HepG2 (cell line): ENCODE data around the gene FAM162A. TPM values are rescaled to one million over a fixed set of nuclear protein-coding genes. Genes with fewer than 3 reads are reported as not detected.

Experiments used
- HNF4A ChIP-seq: sonication (generic); formaldehyde crosslinking; IDR thresholded peaks from 2 replicates; pipeline ENCODE4 v1.4.0; 2020; ENCODE audit warnings: missing genetic modification reagents
- HNRNPH1 ChIP-seq: fragments of 200-400 bp; formaldehyde crosslinking; optimal IDR thresholded peaks from 2 replicates; pipeline ENCODE3; 2017; ENCODE audit warnings: mild to moderate bottlenecking, low read depth, low read length
- KDM3A ChIP-seq: IDR thresholded peaks from 2 replicates; pipeline ENCODE4 v1.6.1; 2018; ENCODE audit warnings: low read depth, missing compliant biosample characterization
- KLF11 ChIP-seq: IDR thresholded peaks from 2 replicates; pipeline ENCODE4 v1.6.1; 2016; ENCODE audit warnings: missing compliant biosample characterization
- MED1 ChIP-seq: sonication (generic); formaldehyde crosslinking; IDR thresholded peaks from 2 replicates; pipeline ENCODE4 v1.4.0; 2020; ENCODE audit warnings: missing genetic modification reagents
- NFYC ChIP-seq: IDR thresholded peaks from 2 replicates; pipeline ENCODE4 v1.6.1; 2016; ENCODE audit warnings: missing genetic modification reagents, missing compliant biosample characterization
- PAWR ChIP-seq: sonication (generic); formaldehyde crosslinking; IDR thresholded peaks from 2 replicates; pipeline ENCODE4 v1.4.0; 2020; ENCODE audit warnings: missing genetic modification reagents, mild to moderate bottlenecking, borderline replicate concordance
- PRMT3 ChIP-seq: sonication (generic); formaldehyde crosslinking; IDR thresholded peaks from 2 replicates; pipeline ENCODE4 v1.8.1; 2022; ENCODE audit warnings: low read depth, mild to moderate bottlenecking, moderate library complexity, missing genetic modification reagents, borderline replicate concordance
- PRPF4 ChIP-seq: fragments of 200-400 bp; formaldehyde crosslinking; IDR thresholded peaks from 2 replicates; pipeline ENCODE4 v1.6.1; 2016; ENCODE audit warnings: low read length, low read depth; ENCODE audit not compliant: poor library complexity, severe bottlenecking
- RBFOX2 ChIP-seq: fragments of 200-400 bp; formaldehyde crosslinking; IDR thresholded peaks from 2 replicates; pipeline ENCODE4 v1.6.1; 2017; ENCODE audit warnings: low read depth, mild to moderate bottlenecking, low read length
- SOX13 ChIP-seq, 3 experiments: fragments of 450-650 bp in 1 of 3; sonication (generic) in 1 of 3; formaldehyde crosslinking in 1 of 3; IDR thresholded peaks in 2 of 3; conservative IDR thresholded peaks in 1 of 3; 2 replicates each; pipeline versions ENCODE4 v1.5.0 to v1.6.1; 2016 to 2020; ENCODE audit warnings: antibody characterized with exemption in 1 of 3, mild to moderate bottlenecking in 1 of 3, missing compliant biosample characterization in 1 of 3, missing genetic modification reagents in 1 of 3, moderate library complexity in 1 of 3
- TBL1XR1 ChIP-seq: fragments of 150-350 bp; IDR thresholded peaks from 2 replicates; pipeline ENCODE4 v1.6.1; 2014; ENCODE audit warnings: borderline replicate concordance, low read length; ENCODE audit not compliant: partially characterized antibody
- TCF12 ChIP-seq, 2 experiments: fragments of 450-650 bp in 1 of 2; sonication (generic) in 1 of 2; formaldehyde crosslinking in 1 of 2; IDR thresholded peaks; 2 replicates each; pipeline versions ENCODE4 v1.6.1 to v1.8.0; 2017 to 2022; ENCODE audit warnings: antibody characterized with exemption in 1 of 2, mild to moderate bottlenecking in 1 of 2, missing genetic modification reagents in 1 of 2, moderate library complexity in 1 of 2
- ZBTB20 ChIP-seq: sonication (generic); formaldehyde crosslinking; IDR thresholded peaks from 2 replicates; pipeline ENCODE4 v1.8.1; 2023; ENCODE audit warnings: missing genetic modification reagents, low read depth, mild to moderate bottlenecking, borderline replicate concordance
- ZNF460 ChIP-seq: sonication (generic); formaldehyde crosslinking; IDR thresholded peaks from 2 replicates; pipeline ENCODE4 v1.5.1; 2020; ENCODE audit warnings: missing genetic modification reagents, mild to moderate bottlenecking, borderline replicate concordance
- ZNF468 ChIP-seq: sonication (generic); formaldehyde crosslinking; IDR thresholded peaks from 2 replicates; pipeline ENCODE4 v1.8.0; 2022; ENCODE audit warnings: mild to moderate bottlenecking, moderate library complexity, missing genetic modification reagents
- ZNF891 ChIP-seq: sonication (generic); formaldehyde crosslinking; IDR thresholded peaks from 2 replicates; pipeline ENCODE4 v1.5.0; 2020; ENCODE audit warnings: mild to moderate bottlenecking, missing genetic modification reagents
- polyA plus RNA-seq, 8 experiments: library from polyadenylated mRNA; depleted of rRNA in 3 of 8; stranded (reverse) in 7 of 8; unstranded in 1 of 8; fragments of >200 nt; fragmentation: Illumina TruSeq in 4 of 8; extraction: Trizol in 4 of 8; gene quantifications; 2 replicates each; pipeline versions ENCODE4 v1.2.1 to v1.2.3, GENCODE V29; 2011 to 2016; ENCODE audit warnings: low read depth in 4 of 8, missing spikeins in 1 of 8, mixed read lengths in 1 of 8; ENCODE audit not compliant: insufficient read depth in 1 of 8
- total RNA-seq, 5 experiments: library from RNA; depleted of rRNA; stranded (reverse); fragments of >200 nt; fragmentation: Illumina TruSeq; extraction: Trizol; gene quantifications; 2 replicates each; pipeline ENCODE4 v1.2.3, GENCODE V29; 2016; ENCODE audit warnings: low read depth in 1 of 5
- TF ChIP-seq, protein P1 (sequence below): sonication (generic); formaldehyde crosslinking; IDR thresholded peaks from 2 replicates; pipeline ENCODE4 v1.5.1; 2020; ENCODE audit warnings: mild to moderate bottlenecking, missing genetic modification reagents, moderate library complexity
- TF ChIP-seq, protein P2 (sequence below): sonication (generic); formaldehyde crosslinking; IDR thresholded peaks from 2 replicates; pipeline ENCODE4 v1.5.1; 2020; ENCODE audit warnings: missing genetic modification reagents, mild to moderate bottlenecking, borderline replicate concordance
- TF ChIP-seq, protein P3 (sequence below): sonication (generic); formaldehyde crosslinking; IDR thresholded peaks from 2 replicates; pipeline ENCODE4 v1.5.0; 2020; ENCODE audit warnings: missing genetic modification reagents

Gene FAM162A
- total and polyA plus RNA-seq, 2 of the 13 experiments (the other 11 are each of a cell fraction or from before 2014, with no cell fraction given): 115 to 155 TPM

DNA sequence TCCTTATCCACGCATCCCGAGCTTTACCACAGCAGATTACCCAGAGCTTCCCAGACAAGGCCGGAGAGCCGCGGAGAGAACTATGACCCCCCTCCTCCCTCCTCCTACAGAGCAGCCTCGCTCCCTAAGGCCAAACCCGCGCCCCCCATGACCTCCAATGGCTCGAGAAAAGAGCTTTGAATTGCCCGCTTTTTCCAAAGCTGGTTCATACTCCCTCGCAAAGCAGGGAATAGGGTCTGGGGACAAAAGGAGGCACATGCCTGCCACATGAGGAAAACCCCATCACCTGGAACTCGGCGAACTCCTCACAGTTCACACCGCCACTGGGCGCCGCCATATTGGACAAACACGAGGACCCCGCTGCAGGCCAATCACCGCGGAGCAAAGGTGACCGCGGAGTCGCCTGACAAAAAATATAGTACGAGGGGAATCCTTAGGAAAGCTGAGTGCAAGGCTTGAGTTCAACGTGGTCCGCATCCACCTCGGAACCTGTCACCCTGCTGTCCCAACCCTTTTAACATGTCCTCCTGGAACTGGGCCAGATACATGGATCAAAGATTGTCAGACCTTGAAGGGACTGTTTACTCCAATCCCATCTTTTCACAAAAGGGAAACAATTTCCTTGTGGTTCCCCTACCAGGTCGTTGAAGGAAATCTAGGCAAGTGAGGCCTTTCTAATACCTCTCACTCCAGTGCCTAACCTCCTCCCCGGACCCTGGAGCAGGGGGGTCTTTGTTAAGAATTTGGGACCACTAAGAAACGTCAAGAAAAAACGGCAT lies 905 bp upstream of the FAM162A start, which contains the start of gene MIX23 (continued):
- TF ChIP-seq HNRNPH1 (no peak), ZNF468 (no peak), TBL1XR1 (no peak), ZNF891 (CRISPR knock-in tag) (peak; percentile 87; the same call in 1 of the 2 replicates), RBFOX2 (0 out of 2 replicates have a peak, but pooled peaks have one; percentile 53), PRPF4 (no peak), PRMT3 (CRISPR knock-in tag) (peak; percentile 26; the same call in 1 of the 2 replicates), KDM3A (CRISPR knock-in tag) (0 out of 2 replicates have a peak, but pooled peaks have one; percentile 46), NFYC (CRISPR knock-in tag) (peak; percentile 84), PAWR (CRISPR knock-in tag) (0 out of 2 replicates have a peak, but pooled peaks have one; percentile 68), HNF4A (CRISPR knock-in tag) (peak; percentile 30; the same call in 1 of the 2 replicates), KLF11 (CRISPR knock-in tag) (0 out of 2 replicates have a peak, but pooled peaks have one; percentile 53), ZNF460 (CRISPR knock-in tag) (no peak), TCF12 (IDR thresholded peaks at IDR 0.05) (no peak), TCF12 (CRISPR knock-in tag; IDR thresholded peaks at IDR 0.05) (0 out of 2 replicates have a peak, but pooled peaks have one; percentile 42), MED1 (CRISPR knock-in tag) (peak; percentile 59; the same call in 1 of the 2 replicates), SOX13 (IDR thresholded peaks at IDR 0.05) (0 out of 2 replicates have a peak, but pooled peaks have one; percentile 29), SOX13 (CRISPR knock-in tag; conservative IDR thresholded peaks at IDR 0.05 in 1 of 2, IDR thresholded peaks at IDR 0.05 in 1 of 2) (peak in 1 of 2 experiments; percentile 9; a peak in 1 of 4 replicates), ZBTB20 (CRISPR knock-in tag) (peak; percentile 68; the same call in 1 of the 2 replicates)
- TF ChIP-seq, protein P1, sequence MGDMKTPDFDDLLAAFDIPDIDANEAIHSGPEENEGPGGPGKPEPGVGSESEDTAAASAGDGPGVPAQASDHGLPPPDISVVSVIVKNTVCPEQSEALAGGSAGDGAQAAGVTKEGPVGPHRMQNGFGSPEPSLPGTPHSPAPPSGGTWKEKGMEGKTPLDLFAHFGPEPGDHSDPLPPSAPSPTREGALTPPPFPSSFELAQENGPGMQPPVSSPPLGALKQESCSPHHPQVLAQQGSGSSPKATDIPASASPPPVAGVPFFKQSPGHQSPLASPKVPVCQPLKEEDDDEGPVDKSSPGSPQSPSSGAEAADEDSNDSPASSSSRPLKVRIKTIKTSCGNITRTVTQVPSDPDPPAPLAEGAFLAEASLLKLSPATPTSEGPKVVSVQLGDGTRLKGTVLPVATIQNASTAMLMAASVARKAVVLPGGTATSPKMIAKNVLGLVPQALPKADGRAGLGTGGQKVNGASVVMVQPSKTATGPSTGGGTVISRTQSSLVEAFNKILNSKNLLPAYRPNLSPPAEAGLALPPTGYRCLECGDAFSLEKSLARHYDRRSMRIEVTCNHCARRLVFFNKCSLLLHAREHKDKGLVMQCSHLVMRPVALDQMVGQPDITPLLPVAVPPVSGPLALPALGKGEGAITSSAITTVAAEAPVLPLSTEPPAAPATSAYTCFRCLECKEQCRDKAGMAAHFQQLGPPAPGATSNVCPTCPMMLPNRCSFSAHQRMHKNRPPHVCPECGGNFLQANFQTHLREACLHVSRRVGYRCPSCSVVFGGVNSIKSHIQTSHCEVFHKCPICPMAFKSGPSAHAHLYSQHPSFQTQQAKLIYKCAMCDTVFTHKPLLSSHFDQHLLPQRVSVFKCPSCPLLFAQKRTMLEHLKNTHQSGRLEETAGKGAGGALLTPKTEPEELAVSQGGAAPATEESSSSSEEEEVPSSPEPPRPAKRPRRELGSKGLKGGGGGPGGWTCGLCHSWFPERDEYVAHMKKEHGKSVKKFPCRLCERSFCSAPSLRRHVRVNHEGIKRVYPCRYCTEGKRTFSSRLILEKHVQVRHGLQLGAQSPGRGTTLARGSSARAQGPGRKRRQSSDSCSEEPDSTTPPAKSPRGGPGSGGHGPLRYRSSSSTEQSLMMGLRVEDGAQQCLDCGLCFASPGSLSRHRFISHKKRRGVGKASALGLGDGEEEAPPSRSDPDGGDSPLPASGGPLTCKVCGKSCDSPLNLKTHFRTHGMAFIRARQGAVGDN (CRISPR knock-in tag): peak; percentile 92
- TF ChIP-seq, protein P2, sequence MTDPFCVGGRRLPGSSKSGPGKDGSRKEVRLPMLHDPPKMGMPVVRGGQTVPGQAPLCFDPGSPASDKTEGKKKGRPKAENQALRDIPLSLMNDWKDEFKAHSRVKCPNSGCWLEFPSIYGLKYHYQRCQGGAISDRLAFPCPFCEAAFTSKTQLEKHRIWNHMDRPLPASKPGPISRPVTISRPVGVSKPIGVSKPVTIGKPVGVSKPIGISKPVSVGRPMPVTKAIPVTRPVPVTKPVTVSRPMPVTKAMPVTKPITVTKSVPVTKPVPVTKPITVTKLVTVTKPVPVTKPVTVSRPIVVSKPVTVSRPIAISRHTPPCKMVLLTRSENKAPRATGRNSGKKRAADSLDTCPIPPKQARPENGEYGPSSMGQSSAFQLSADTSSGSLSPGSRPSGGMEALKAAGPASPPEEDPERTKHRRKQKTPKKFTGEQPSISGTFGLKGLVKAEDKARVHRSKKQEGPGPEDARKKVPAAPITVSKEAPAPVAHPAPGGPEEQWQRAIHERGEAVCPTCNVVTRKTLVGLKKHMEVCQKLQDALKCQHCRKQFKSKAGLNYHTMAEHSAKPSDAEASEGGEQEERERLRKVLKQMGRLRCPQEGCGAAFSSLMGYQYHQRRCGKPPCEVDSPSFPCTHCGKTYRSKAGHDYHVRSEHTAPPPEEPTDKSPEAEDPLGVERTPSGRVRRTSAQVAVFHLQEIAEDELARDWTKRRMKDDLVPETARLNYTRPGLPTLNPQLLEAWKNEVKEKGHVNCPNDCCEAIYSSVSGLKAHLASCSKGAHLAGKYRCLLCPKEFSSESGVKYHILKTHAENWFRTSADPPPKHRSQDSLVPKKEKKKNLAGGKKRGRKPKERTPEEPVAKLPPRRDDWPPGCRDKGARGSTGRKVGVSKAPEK: no peak
- TF ChIP-seq, protein P3, sequence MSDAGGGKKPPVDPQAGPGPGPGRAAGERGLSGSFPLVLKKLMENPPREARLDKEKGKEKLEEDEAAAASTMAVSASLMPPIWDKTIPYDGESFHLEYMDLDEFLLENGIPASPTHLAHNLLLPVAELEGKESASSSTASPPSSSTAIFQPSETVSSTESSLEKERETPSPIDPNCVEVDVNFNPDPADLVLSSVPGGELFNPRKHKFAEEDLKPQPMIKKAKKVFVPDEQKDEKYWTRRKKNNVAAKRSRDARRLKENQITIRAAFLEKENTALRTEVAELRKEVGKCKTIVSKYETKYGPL (CRISPR knock-in tag): no peak
